Measurements from ENCODE around the gene PSKH1. TPM values are rescaled to one million over a fixed set of nuclear protein-coding genes. Genes with fewer than 3 reads are reported as not detected.

The PSKH1 gene
- polyA plus RNA-seq, 1 donor = 23.0 TPM

DNA sequence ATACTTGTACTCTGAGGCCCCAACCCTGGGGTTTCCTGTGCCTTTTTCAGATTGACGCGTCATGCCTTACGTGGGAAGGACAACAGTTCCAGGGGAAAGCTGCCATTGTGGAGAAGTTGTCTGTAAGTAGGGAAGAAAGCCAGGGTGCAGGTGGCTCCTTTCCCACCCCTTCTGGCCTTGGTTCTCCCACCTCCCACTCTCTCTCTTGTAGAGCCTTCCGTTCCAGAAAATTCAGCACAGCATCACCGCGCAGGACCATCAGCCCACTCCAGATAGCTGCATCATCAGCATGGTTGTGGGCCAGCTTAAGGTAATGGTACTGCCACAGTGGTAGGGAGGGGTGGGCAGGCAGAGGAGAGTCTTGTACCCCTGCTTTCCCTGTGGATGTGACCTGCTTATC lies 24.8 kb upstream of the PSKH1 start:
- DNase-seq = no peak

- no peak for DNase-seq
These were observed 23.4 kb upstream of the PSKH1 start for GRCh38 chr16:67869653-67870052.

- DNase-seq = no peak
These were observed 21.8 kb upstream of the PSKH1 start for GRCh38 chr16:67871256-67871655.

DNA sequence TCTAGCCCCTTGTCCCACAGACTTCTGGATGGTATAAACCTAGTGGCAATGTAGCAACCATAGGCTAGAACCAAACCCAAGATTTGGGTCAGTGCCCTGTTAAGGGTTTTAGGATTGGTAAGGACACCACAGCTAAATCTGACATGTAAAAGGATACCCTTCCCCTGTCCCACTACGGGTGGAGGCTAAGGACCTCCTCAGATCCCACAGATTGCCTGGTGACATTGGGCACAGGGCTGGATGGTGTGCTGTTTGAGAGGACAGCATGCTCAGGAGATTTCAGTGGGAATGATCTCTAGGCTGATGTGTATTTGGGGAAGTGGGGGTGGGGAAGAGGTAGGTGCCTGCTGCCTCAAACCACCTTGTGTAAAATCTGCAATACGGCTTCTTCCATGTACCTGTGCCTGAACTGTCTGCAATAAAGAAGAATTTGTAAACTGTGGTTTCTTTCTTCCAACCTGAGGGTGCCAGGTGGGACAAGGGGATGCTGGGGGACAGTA lies 20.9 kb upstream of the PSKH1 start:
- DNase-seq = no peak

DNA sequence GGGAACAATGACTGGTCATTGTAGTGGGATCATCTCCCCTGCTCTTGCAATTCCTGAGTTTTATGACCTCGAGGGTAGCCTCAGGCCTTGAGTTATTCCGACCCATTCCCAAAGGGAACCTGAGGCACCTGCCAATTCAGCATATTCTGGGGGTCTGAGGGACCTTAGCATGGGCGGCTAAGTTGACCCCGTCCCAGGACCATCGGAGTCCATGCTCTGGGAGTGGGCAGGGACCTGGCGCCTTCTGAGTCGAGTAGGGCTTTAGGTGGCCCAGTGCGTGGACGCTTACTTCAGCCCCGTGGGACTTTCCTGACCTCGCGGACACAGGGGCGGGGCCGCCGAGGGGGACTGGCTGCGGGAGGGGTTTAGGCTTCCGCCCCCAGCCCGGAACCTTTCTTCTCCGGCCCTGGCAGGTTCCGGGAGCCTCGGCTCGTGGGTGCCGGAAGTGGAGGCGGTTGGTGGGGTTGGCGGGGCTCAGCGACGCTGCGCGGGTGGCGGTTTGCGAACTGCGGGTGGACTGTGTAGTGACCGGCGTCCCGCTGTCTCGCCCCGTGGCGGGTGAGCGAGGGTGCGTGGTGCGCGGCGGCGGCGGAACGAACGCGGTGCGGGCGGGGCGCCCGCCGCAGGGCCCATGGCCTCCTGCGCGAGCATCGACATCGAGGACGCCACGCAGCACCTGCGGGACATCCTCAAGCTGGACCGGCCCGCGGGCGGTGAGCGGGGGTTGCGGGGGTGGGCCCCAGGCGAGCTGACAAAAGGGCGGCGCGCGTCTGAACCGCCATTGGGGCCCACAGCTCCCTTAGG lies 20.2 kb upstream of the PSKH1 start, which contains the start of gene EDC4:
EDC4 (plus strand) TSS at position 422 of the 804 bp plus-strand sequence; CDS start at position 632, 210 bp downstream.
- DNase-seq = peak; percentile 84

- no peak for DNase-seq
These were observed 19.4 kb upstream of the PSKH1 start for GRCh38 chr16:67873435-67874370.

DNA sequence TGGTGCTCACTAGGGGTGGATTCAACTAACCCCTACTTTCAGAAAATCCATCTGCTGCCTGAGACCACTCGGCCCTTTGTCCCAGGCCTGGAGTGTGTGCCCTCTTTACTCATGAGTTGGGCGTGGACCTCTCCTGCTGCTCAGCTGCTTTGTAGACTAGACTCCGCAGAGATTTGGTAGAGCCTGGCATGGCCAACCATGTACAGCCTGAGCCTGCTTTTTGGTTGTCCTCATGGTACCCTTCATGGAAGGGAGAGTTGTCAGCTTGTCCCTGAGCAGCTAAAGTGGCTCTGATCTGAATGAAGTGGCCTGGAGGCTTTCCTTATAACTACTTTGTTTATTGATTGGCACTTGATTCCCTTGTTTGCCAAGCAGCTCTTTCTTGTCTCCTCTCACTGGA lies 18.7 kb upstream of the PSKH1 start:
- DNase-seq = no peak

GRCh38 chr16:67877064-67877463 lies 16.0 kb upstream of the PSKH1 start:
- DNase-seq = no peak

DNA sequence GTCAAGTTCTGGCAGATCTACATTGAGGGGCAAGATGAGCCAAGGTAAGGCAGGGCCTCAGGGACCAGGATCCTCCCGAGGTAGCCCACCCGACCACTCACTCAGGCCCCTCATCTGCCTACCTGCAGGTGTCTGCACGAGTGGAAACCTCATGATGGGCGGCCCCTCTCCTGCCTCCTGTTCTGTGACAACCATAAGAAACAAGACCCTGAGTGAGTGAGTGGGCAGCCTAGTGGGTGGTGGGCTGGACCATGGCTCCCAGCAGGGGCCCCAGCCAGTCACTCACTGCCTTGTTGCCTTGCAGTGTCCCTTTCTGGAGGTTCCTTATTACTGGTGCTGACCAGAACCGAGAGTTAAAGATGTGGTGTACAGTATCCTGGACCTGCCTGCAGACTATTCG lies 14.8 kb upstream of the PSKH1 start:
- no peak for DNase-seq

DNA sequence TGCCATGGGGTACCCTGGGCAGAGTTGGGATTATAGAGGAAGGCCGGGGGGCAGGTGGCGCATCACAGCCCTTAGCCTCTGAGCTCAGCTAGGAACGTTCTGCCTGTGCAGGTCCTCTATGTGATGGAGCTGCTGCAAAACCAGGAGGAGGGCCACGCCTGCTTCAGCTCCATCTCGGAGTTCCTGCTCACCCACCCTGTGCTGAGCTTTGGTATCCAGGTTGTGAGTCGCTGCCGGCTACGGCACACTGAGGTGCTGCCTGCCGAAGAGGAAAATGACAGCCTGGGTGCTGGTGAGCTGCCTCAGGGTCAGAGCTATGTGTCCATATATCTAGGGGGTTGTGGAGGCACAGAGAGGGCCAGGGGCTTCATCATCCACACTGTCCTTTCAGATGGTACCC lies 14.2 kb upstream of the PSKH1 start:
- no peak for DNase-seq

GRCh38 chr16:67879462-67879861 lies 13.6 kb upstream of the PSKH1 start:
- no peak for DNase-seq

GRCh38 chr16:67879936-67880335 lies 13.1 kb upstream of the PSKH1 start:
- DNase-seq = no peak

DNA sequence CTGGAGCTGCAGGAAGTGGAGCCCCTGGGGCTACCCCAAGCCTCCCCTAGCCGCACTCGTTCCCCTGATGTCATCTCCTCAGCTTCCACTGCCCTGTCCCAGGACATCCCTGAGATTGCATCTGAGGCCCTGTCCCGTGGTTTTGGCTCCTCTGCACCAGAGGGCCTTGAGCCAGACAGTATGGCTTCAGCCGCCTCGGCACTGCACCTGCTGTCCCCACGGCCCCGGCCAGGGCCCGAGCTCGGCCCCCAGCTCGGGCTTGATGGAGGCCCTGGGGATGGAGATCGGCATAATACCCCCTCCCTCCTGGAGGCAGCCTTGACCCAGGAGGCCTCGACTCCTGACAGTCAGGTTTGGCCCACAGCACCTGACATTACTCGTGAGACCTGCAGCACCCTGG lies 12.5 kb upstream of the PSKH1 start:
- DNase-seq = no peak

- DNase-seq = no peak
These were observed 11.4 kb upstream of the PSKH1 start for GRCh38 chr16:67881621-67882161.

- DNase-seq = peak; percentile 62
These were observed 10.5 kb upstream of the PSKH1 start for GRCh38 chr16:67882374-67883145.

GRCh38 chr16:67883146-67883871 lies 9.7 kb upstream of the PSKH1 start:
- DNase-seq = no peak

DNA sequence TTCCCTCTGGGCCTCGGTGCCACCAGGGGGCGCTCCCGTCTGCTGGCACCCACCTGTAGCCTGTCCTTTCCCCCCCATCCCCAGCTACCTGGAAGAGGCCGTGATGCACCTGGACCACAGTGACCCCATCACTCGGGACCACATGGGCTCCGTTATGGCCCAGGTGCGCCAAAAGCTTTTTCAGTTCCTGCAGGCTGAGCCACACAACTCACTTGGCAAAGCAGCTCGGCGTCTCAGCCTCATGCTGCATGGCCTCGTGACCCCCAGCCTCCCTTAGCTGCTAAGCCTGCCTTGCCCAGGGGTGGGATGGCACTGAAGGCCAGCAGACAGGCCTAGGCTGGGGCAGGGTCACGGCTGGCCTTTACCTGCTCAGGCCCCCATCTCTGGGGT lies 9.2 kb upstream of the PSKH1 start:
- DNase-seq = no peak

GRCh38 chr16:67884684-67885083 lies 8.4 kb upstream of the PSKH1 start, which contains the start of gene NRN1L:
NRN1L (plus strand) TSS chr16:67884885; CDS start chr16:67884904, 19 bp downstream.
- peak; percentile 89 for DNase-seq

DNA sequence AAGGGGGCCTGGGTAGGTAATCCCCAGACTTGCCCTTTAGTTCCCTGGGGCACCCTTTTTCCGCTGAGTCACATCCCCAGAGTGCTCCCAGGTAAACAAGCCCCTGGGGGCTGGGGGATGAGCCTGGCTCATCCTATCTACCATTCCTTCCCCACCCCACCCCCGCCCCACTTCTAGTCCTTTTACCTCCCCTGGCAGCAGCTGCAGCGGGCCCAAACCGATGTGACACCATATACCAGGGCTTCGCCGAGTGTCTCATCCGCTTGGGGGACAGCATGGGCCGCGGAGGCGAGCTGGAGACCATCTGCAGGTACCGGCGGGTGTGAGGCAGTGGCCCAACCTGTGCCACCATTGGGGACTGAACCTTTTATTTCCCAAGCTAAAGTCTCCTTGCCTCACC lies 7.5 kb upstream of the PSKH1 start:
- no peak for DNase-seq

DNA sequence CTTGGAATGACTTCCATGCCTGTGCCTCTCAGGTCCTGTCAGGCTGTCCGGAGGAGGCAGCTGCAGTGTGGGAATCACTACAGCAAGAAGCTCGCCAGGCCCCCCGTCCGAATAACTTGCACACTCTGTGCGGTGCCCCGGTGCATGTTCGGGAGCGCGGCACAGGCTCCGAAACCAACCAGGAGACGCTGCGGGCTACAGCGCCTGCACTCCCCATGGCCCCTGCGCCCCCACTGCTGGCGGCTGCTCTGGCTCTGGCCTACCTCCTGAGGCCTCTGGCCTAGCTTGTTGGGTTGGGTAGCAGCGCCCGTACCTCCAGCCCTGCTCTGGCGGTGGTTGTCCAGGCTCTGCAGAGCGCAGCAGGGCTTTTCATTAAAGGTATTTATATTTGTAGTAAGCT lies 7.1 kb upstream of the PSKH1 start:
- DNase-seq = no peak

DNA sequence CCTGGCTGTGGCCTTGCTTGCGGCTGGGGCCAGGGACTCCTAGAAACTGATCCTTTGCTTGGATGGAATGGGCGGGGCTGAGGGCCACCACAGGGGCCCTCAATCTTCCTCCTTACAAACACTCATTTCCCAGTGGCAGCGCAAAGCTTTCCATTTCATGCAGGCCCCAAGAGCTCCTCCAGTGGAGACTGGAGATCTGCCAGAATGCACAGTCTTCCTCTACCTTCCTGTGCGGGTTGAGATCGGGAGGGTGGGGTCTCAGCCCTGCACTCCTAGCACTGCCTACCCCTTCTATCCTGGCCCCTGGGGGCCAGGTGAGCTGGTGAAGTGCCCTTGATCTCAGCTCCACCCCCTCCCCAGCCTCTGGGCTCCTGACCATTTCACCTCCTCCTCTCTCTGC lies 6.7 kb upstream of the PSKH1 start:
- no peak for DNase-seq

Measured in hindlimb muscle (tissue), 1 donor.